OCI-LY3 (cell line): ENCODE data around the gene ZNF668.

Source experiments
- CTCF ChIP-seq: fragments of 200-600, 300-600 bp; sonication (generic); IDR thresholded peaks from 2 replicates; pipeline ENCODE4 v1.5.1; 2014; ENCODE audit warnings: antibody characterized with exemption, low read length, low read depth
- EZH2phosphoT487 ChIP-seq: fragments of 200-600 bp; shearing (Covaris generic); IDR thresholded peaks from 2 replicates; pipeline ENCODE4 v1.6.1; 2018; ENCODE audit warnings: antibody characterized with exemption, mixed run types, low read depth

DNA sequence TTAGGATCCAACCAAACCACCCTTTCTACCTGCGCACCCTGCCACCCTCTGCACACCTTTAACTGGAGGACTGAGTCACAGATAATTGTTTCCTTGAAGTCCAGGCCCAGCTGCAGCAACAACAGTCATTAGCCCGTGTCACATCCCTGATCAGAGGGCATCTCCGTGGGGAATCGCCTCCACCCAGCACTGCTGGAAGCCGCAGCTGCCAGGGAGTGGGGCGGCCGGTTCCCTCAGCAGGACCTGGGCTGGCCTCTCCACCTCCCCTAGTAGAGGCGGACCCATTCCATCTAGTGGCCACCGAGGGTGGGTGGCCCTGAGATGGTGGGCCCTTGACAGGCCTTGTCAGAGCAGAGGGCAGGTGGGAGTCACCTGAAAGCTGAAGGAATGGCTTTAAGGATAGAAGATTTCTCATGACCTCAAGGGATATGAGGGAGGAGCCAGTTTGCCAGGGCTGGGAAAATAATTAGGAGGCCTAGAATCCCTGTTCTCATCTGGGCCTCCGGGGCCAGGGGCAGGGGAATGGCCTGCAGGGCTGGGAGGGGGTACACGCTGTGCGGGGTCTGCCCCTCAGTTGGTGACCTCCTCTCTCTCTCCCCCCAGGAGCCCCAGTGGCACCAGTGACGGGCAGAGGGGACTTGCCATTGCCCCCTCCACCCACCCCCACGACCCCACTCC, 8.5 kb upstream of the ZNF668 start:
- TF ChIP-seq CTCF (no peak), EZH2phosphoT487 (no peak)
